ENCODE measurements around the gene GPR137B. TPM values are rescaled to one million over a fixed set of nuclear protein-coding genes. Genes with fewer than 3 reads are reported as not detected.

GPR137B gene
- total and polyA plus RNA-seq, 9 of the 15 experiments (the other 6 are each of a cell fraction or from before 2014, with no cell fraction given), result 0.04 to 1.0 (median 0.62) TPM

DNA sequence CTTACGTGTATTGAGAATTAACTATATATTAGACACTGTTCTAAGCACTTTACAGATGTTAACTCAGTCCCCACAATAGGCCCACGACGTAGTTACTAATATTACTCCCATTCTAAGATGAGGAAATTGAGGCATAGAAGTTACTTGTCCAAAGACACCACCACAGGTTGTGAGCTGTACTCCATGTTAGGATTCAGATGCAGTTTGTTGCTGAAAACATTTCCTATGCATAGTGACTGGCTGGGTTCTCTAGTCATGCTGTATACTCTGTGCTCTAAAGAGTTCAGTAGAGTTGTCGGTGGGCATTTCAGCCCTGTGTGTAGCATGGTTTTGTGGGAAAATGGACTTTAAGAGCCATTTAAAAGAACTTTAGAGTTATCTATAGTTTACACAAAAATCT lies 65.2 kb downstream of the GPR137B start:
- BruUV-seq (replicated peaks), result no TSS peak

More for the DNA sequence above, 65.2 kb downstream of the GPR137B start:
- no peaks in the 10 kb centered on the region for H3K27me3 ChIP-seq (ENCODE audit: control insufficient read depth in 2 of 2, insufficient read depth in 2 of 2, low read length in 2 of 2)
- in situ Hi-C loops (cut with MboI) (no loop called here), intact Hi-C loops (cut with micrococcal nuclease) (no loop called here)
- no peak overlapping the region for H3K4me3 ChIP-seq
- no peaks in the 10 kb centered on the region for H4K20me1 ChIP-seq (replicated peaks; ENCODE audit: control insufficient read depth, insufficient read depth, low read length)
- H3K9ac ChIP-seq (ENCODE audit: insufficient read depth in 1 of 2, low read depth in 2 of 2, low read length in 2 of 2), result no peak overlapping the region
- FAIRE-seq (no peak), ATAC-seq (peak; percentile 50), DNase-seq (ENCODE audit: extremely low read depth in 1 of 4, low spot score in 3 of 4) (no peak)
- ChIA-PET POLR2A (interaction anchor here (0.6 to 1.4 kb wide), 8 partner anchors 11 to 620 kb away, joined by 3 to 6 read pairs (median 4); partner anchors contain the start of gene ERO1B), CTCF (ENCODE audit: low intra/inter-chr PET ratio) (no interaction called here)
- no peaks in the 10 kb centered on the region for H3K36me3 ChIP-seq (ENCODE audit: control insufficient read depth, insufficient read depth, low read length)
- 42% methylated on average over 4 of the region's 4 CpGs for WGBS (ENCODE audit: insufficient coverage, low coverage, missing lambda C conversion rate)
- no peaks in the 10 kb centered on the region for H3K79me2 ChIP-seq (ENCODE audit: control insufficient read depth, insufficient read depth, low read length)
- H3K9me3 ChIP-seq (replicated peaks; ENCODE audit: control insufficient read depth, insufficient read depth, low read depth, low read length), result no peaks in the 10 kb centered on the region
- no peak overlapping the region for H2AFZ ChIP-seq (ENCODE audit: low read depth, low read length)
- no peak overlapping the region for H3K4me2 ChIP-seq (ENCODE audit: insufficient read depth, low read length)
- H3K27ac ChIP-seq (ENCODE audit: extremely low read depth, low read depth, low read length), result no peak overlapping the region
- H3K9me1 ChIP-seq (ENCODE audit: control insufficient read depth, insufficient read depth, low read length), result no peaks in the 10 kb centered on the region
- TF ChIP-seq, protein P1, sequence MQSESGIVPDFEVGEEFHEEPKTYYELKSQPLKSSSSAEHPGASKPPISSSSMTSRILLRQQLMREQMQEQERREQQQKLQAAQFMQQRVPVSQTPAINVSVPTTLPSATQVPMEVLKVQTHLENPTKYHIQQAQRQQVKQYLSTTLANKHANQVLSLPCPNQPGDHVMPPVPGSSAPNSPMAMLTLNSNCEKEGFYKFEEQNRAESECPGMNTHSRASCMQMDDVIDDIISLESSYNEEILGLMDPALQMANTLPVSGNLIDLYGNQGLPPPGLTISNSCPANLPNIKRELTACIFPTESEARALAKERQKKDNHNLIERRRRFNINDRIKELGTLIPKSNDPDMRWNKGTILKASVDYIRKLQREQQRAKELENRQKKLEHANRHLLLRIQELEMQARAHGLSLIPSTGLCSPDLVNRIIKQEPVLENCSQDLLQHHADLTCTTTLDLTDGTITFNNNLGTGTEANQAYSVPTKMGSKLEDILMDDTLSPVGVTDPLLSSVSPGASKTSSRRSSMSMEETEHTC (IDR thresholded peaks at IDR 0.05), result no peak
- TF ChIP-seq KDM1A (IDR thresholded peaks at IDR 0.05) (no peak), TCF7L2 (IDR thresholded peaks at IDR 0.05; ENCODE audit: low read depth, low read length) (no peak), ZSCAN32 (CRISPR knock-in tag; IDR thresholded peaks at IDR 0.05) (no peak), BRCA1 (IDR thresholded peaks at IDR 0.05) (no peak), BRCA1 (CRISPR knock-in tag; IDR thresholded peaks at IDR 0.05) (no peak), SUPT5H (IDR thresholded peaks at IDR 0.05) (no peak)
- TF ChIP-seq, protein P2, sequence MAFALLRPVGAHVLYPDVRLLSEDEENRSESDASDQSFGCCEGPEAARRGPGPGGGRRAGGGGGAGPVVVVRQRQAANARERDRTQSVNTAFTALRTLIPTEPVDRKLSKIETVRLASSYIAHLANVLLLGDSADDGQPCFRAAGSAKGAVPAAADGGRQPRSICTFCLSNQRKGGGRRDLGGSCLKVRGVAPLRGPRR (CRISPR knock-in tag; IDR thresholded peaks at IDR 0.05), result no peak
- peaks cover 0 to 10% of the 10 kb centered on the region in 2 experiments; a peak in 3 of 5 replicates for H3K4me1 ChIP-seq (replicated peaks in 1 of 2; ENCODE audit: control insufficient read depth in 2 of 2, insufficient read depth in 2 of 2, low read length in 2 of 2)

Data from K562 (cell line).